Measurements from ENCODE around the gene TMEM184A. TPM values are rescaled to one million over a fixed set of nuclear protein-coding genes. Genes with fewer than 3 reads are reported as not detected.

The TMEM184A gene
- total and polyA plus RNA-seq, 2 of the 4 experiments (the other 2 are of a cell fraction) = 0.36 to 1.9 TPM

GRCh38 chr7:1497293-1497927 lies 58.6 kb downstream of the TMEM184A start:
- no peak overlapping the region for H4K5ac ChIP-seq (ENCODE audit: low read depth, low read length)
- H3K14ac ChIP-seq (replicated peaks; ENCODE audit: low read depth, low read length) = no peak overlapping the region
- intact Hi-C loops (cut with micrococcal nuclease) = no loop called here
- H2AFZ ChIP-seq (replicated peaks; ENCODE audit: low read length, poor library complexity) = no peak overlapping the region
- H3K56ac ChIP-seq (ENCODE audit: extremely low read depth, insufficient read depth, low read length) = no peak overlapping the region
- no peaks in the 10 kb centered on the region for H3K27me3 ChIP-seq (ENCODE audit: control insufficient read depth, insufficient read depth, low read length)
- no peak overlapping the region for H3K18ac ChIP-seq (ENCODE audit: low read depth, low read length)
- H3K79me1 ChIP-seq (ENCODE audit: low read depth in 1 of 2, low read length in 2 of 2) = peaks cover 5 to 23% of the 10 kb centered on the region in 2 experiments
- no peak overlapping the region for H3K9ac ChIP-seq (ENCODE audit: low read depth, low read length)
- ChIA-PET POLR2A (ENCODE audit: unreplicated experiment) (no interaction called here), CTCF (no interaction called here)
- no peak overlapping the region for H2BK5ac ChIP-seq (ENCODE audit: low read depth, low read length, poor library complexity, severe bottlenecking)
- BruUV-seq (replicated peaks) = no TSS peak
- no peak for TF ChIP-seq CEBPB (IDR thresholded peaks at IDR 0.05; ENCODE audit: low read depth, low read length)
- TF ChIP-seq BHLHE40 (IDR thresholded peaks at IDR 0.05; ENCODE audit: low read depth, low read length) = no peak
- no peak for TF ChIP-seq USF2 (IDR thresholded peaks at IDR 0.05; ENCODE audit: low read depth, low read length)
- no peak for TF ChIP-seq RAD21 (IDR thresholded peaks at IDR 0.05; ENCODE audit: low read length)
- TF ChIP-seq RFX5 (IDR thresholded peaks at IDR 0.05; ENCODE audit: low read depth, low read length) = no peak
- no peak overlapping the region for H3K23ac ChIP-seq (ENCODE audit: low read depth, low read length)
- H3K4me1 ChIP-seq (ENCODE audit: control insufficient read depth, insufficient read depth, low read length) = no peaks in the 10 kb centered on the region
- H2AK9ac ChIP-seq (replicated peaks; ENCODE audit: low read depth, low read length, poor library complexity) = no peak overlapping the region
- dilution Hi-C loops (cut with HindIII; ENCODE audit: low sequenced_read_pairs, unreplicated experiment) = no loop called here
- peaks cover 63% of the 10 kb centered on the region for H3K36me3 ChIP-seq (ENCODE audit: control insufficient read depth, insufficient read depth, low read length)
- in situ Hi-C loops (cut with MboI; ENCODE audit: low sequenced_read_pairs) = no loop called here
- H3K27ac ChIP-seq (ENCODE audit: insufficient read depth, low read length) = no peak overlapping the region
- H4K20me1 ChIP-seq (ENCODE audit: insufficient read depth, low read length) = peaks cover 6% of the 10 kb centered on the region; the same call in 1 of the 2 replicates
- no peak overlapping the region for H4K8ac ChIP-seq (ENCODE audit: low read depth in 2 of 2, low read length in 2 of 2)
- no peaks in the 10 kb centered on the region for H3K9me3 ChIP-seq (ENCODE audit: control insufficient read depth, insufficient read depth, low read length)
- no peak overlapping the region for H2BK20ac ChIP-seq (ENCODE audit: low read depth, low read length)
- H2BK15ac ChIP-seq (ENCODE audit: low read depth, low read length) = no peak overlapping the region
- no peak overlapping the region for H3K4me2 ChIP-seq (ENCODE audit: low read depth, low read length)
- no peak overlapping the region for H2BK120ac ChIP-seq (ENCODE audit: low read depth, low read length)
- 95% methylated on average over 18 of the region's 37 CpGs; no CpG with 5 or more reads in 1 of the 2 experiments for WGBS, 2 experiments (ENCODE audit: extremely low coverage in 2 of 2, insufficient read length in 1 of 2)
- H4K91ac ChIP-seq (ENCODE audit: insufficient read depth, low read depth, low read length) = no peak overlapping the region
- no peak overlapping the region for H3K4me3 ChIP-seq (ENCODE audit: insufficient read depth, low read depth, low read length)
- H2AK5ac ChIP-seq (ENCODE audit: low read depth, low read length) = no peak overlapping the region
- DNase-seq (no peak), ATAC-seq (ENCODE audit: low read depth) (no peak)
- no peaks in the 10 kb centered on the region for H3K9me1 ChIP-seq (ENCODE audit: insufficient read depth, low read length)
- no peak overlapping the region for H3K4ac ChIP-seq (ENCODE audit: low read depth, low read length)
